GM23338 (cell line): Measurements from ENCODE around the gene TRIOBP. TPM values are rescaled to one million over a fixed set of nuclear protein-coding genes. Genes with fewer than 3 reads are reported as not detected.

Source experiments
- ATAC-seq: fragments of 200-7000 bp; cut with Tn5 transposase; 3 replicates; pipeline ENCODE4 v1.9.1; 2020
- DNase-seq: peaks from one replicate; pipeline ENCODE4 v3.0.0-alpha.2; 2015; ENCODE audit warnings: low spot score
- H2AFZ ChIP-seq: fragments of 200-600 bp; sonication (generic); 2 replicates; pipeline ENCODE4 v1.8.0; 2016; ENCODE audit warnings: antibody characterized with exemption, mild to moderate bottlenecking, moderate library complexity
- H3F3A ChIP-seq: fragments of 200-600 bp; sonication (generic); replicated peaks from 2 replicates; pipeline ENCODE4 v1.8.0; 2017; ENCODE audit warnings: antibody characterized with exemption, mixed run types, low read depth
- H3K27ac ChIP-seq: fragments of 200-600 bp; sonication (generic); 2 replicates; pipeline ENCODE4 v1.6.1; 2016; ENCODE audit warnings: low read depth
- H3K27me3 ChIP-seq: fragments of 200-600 bp; sonication (generic); 2 replicates; pipeline ENCODE4 v1.8.0; 2016; ENCODE audit warnings: mild to moderate bottlenecking, mixed run types, moderate library complexity; ENCODE audit not compliant: insufficient read depth
- H3K36me3 ChIP-seq: fragments of 200-600 bp; sonication (generic); 2 replicates; pipeline ENCODE4 v1.8.0; 2016; ENCODE audit warnings: mild to moderate bottlenecking; ENCODE audit not compliant: insufficient read depth
- H3K4me1 ChIP-seq: fragments of 200-600 bp; sonication (generic); 2 replicates; pipeline ENCODE4 v1.8.0; 2016; ENCODE audit warnings: mild to moderate bottlenecking, moderate library complexity; ENCODE audit not compliant: insufficient read depth
- H3K4me2 ChIP-seq: fragments of 200-600 bp; sonication (generic); 2 replicates; pipeline ENCODE4 v1.7.1; 2017; ENCODE audit warnings: mixed run types
- H3K4me3 ChIP-seq: fragments of 200-600 bp; sonication (generic); 2 replicates; pipeline ENCODE4 v1.6.1; 2016; ENCODE audit warnings: mixed run types
- H3K79me2 ChIP-seq: fragments of 200-600 bp; sonication (generic); replicated peaks from 2 replicates; pipeline ENCODE4 v1.8.0; 2017; ENCODE audit warnings: mild to moderate bottlenecking; ENCODE audit not compliant: insufficient read depth
- H3K9me2 ChIP-seq: fragments of 200-600 bp; sonication (generic); 2 replicates; pipeline ENCODE4 v1.8.0; 2017; ENCODE audit not compliant: insufficient read depth
- H4K20me1 ChIP-seq: fragments of 200-600 bp; sonication (generic); replicated peaks from 2 replicates; pipeline ENCODE4 v1.8.0; 2017; ENCODE audit warnings: mild to moderate bottlenecking; ENCODE audit not compliant: insufficient read depth
- H3K27ac Mint-ChIP-seq: 2 replicates; pipeline ENCODE4 v1.8.0; 2020; ENCODE audit warnings: inconsistent platforms, mild to moderate bottlenecking, moderate library complexity, mixed read lengths
- H3K27me3 Mint-ChIP-seq: 3 replicates; pipeline ENCODE4 v1.8.0; 2022; ENCODE audit warnings: low read depth, mild to moderate bottlenecking, moderate library complexity, mixed read lengths, inconsistent platforms; ENCODE audit not compliant: insufficient read depth, poor library complexity
- H3K36me3 Mint-ChIP-seq: 3 replicates; pipeline ENCODE4 v1.8.0; 2021; ENCODE audit warnings: low read depth, mild to moderate bottlenecking, inconsistent platforms, moderate library complexity, mixed read lengths
- H3K4me1 Mint-ChIP-seq: 3 replicates; pipeline ENCODE4 v1.8.0; 2020; ENCODE audit warnings: mild to moderate bottlenecking, inconsistent platforms, mixed read lengths
- H3K4me3 Mint-ChIP-seq: 3 replicates; pipeline ENCODE4 v1.8.0; 2021; ENCODE audit warnings: moderate library complexity, mild to moderate bottlenecking, inconsistent platforms, mixed read lengths
- H3K9me3 Mint-ChIP-seq: 3 replicates; pipeline ENCODE4 v1.8.0; 2020; ENCODE audit warnings: moderate library complexity, mild to moderate bottlenecking, inconsistent platforms, mixed read lengths
- CREB1 ChIP-seq: fragments of 250-450 bp; sonication (Bioruptor Pico); IDR thresholded peaks from 2 replicates; pipeline ENCODE4 v1.5.0; 2020; ENCODE audit warnings: low read depth, mild to moderate bottlenecking, moderate library complexity
- CTCF ChIP-seq, 2 experiments: fragments of 200-600 bp in 1 of 2; sonication (generic) in 1 of 2; conservative IDR thresholded peaks; 2 replicates each; pipeline versions ENCODE4 v1.5.1 to v1.6.1; 2016 to 2017; ENCODE audit warnings: antibody characterized with exemption in 2 of 2, low read depth in 2 of 2, mild to moderate bottlenecking in 2 of 2, moderate library complexity in 1 of 2
- ETS1 ChIP-seq: IDR thresholded peaks from 2 replicates; pipeline ENCODE4 v1.6.1; 2016; ENCODE audit warnings: antibody characterized with exemption
- EZH2 ChIP-seq: fragments of 200-600 bp; sonication (generic); IDR thresholded peaks from one replicate; pipeline ENCODE4 v1.8.0; 2017; ENCODE audit warnings: antibody characterized with exemption, mild to moderate bottlenecking, low read depth; ENCODE audit not compliant: unreplicated experiment
- EZH2phosphoT487 ChIP-seq: fragments of 200-600 bp; sonication (generic); IDR thresholded peaks from one replicate; pipeline ENCODE4 v1.8.1; 2018; ENCODE audit warnings: antibody characterized with exemption; ENCODE audit not compliant: unreplicated experiment
- JUNB ChIP-seq: IDR thresholded peaks from one replicate; pipeline ENCODE4 v1.6.1; 2016; ENCODE audit warnings: antibody characterized with exemption; ENCODE audit not compliant: unreplicated experiment
- NANOG ChIP-seq: IDR thresholded peaks from 2 replicates; pipeline ENCODE4 v1.6.1; 2016; ENCODE audit warnings: antibody characterized with exemption, borderline replicate concordance
- POLR2AphosphoS5 ChIP-seq: IDR thresholded peaks from 2 replicates; pipeline ENCODE4 v1.6.1; 2016; ENCODE audit warnings: antibody characterized with exemption, low read depth
- REST ChIP-seq: IDR thresholded peaks from one replicate; pipeline ENCODE4 v1.6.1; 2018; ENCODE audit warnings: antibody characterized with exemption; ENCODE audit not compliant: unreplicated experiment
- STAT1 ChIP-seq: IDR thresholded peaks from one replicate; pipeline ENCODE4 v1.6.1; 2016; ENCODE audit warnings: antibody characterized with exemption; ENCODE audit not compliant: unreplicated experiment
- ZNF114 ChIP-seq: fragments of 250-450 bp; sonication (Bioruptor Pico); IDR thresholded peaks from 2 replicates; pipeline ENCODE4 v1.5.0; 2020; ENCODE audit warnings: mild to moderate bottlenecking, moderate library complexity
- ZNF331 ChIP-seq: fragments of 250-450 bp; sonication (Bioruptor Pico); IDR thresholded peaks from 2 replicates; pipeline ENCODE4 v1.5.0; 2020; ENCODE audit warnings: low read depth, mild to moderate bottlenecking, moderate library complexity
- ZNF462 ChIP-seq: fragments of 250-450 bp; sonication (Bioruptor Pico); IDR thresholded peaks from 2 replicates; pipeline ENCODE4 v1.5.0; 2020; ENCODE audit warnings: mild to moderate bottlenecking, moderate library complexity
- polyA plus RNA-seq: library from polyadenylated mRNA; unstranded; fragments of >200 nt; fragmentation: Nextera tagmentation; extraction: Ambion mirVana; gene quantifications from 2 replicates; pipeline ENCODE4 v1.2.1, GENCODE V29; 2016
- total RNA-seq: library from RNA; depleted of rRNA; stranded (reverse); fragments of >200 nt; shearing (Covaris generic); gene quantifications from 2 replicates; pipeline ENCODE4 v1.2.3, GENCODE V29; 2014

Gene TRIOBP
- total and polyA plus RNA-seq, 2 experiments from 2014 or later, result 21.4 to 48.4 TPM

- Histone ChIP-seq H3K4me1 (peaks cover 11% of the 10 kb centered on the region; the same call in 1 of the 2 replicates), H3K9me2 (no peaks in the 10 kb centered on the region), H3K27ac (no peak overlapping the region), H3K79me2 (no peaks in the 10 kb centered on the region), H3F3A (peaks cover 22% of the 10 kb centered on the region; the same call in 1 of the 2 replicates), H4K20me1 (no peaks in the 10 kb centered on the region), H3K4me3 (no peak overlapping the region), H3K36me3 (no peaks in the 10 kb centered on the region), H3K27me3 (no peaks in the 10 kb centered on the region), H3K4me2 (no peak overlapping the region), H2AFZ (no peak overlapping the region)
- Mint-ChIP-seq H3K27ac (no peak overlapping the region), H3K27me3 (peaks cover 15% of the 10 kb centered on the region), H3K36me3 (peaks cover 3% of the 10 kb centered on the region; the same call in 1 of the 3 replicates), H3K4me3 (no peak overlapping the region), H3K9me3 (no peaks in the 10 kb centered on the region), H3K4me1 (peaks cover 18% of the 10 kb centered on the region)
- no peak for ATAC-seq
- no peak for DNase-seq
- TF ChIP-seq ZNF462 (CRISPR knock-in tag), result no peak
- TF ChIP-seq ZNF114 (CRISPR knock-in tag), result no peak
- TF ChIP-seq CREB1 (CRISPR knock-in tag), result no peak
- TF ChIP-seq EZH2, result no peak
- TF ChIP-seq CTCF (conservative IDR thresholded peaks at IDR 0.05; ENCODE audit: low read depth in 2 of 2), result no peak
- no peak for TF ChIP-seq EZH2phosphoT487
- no peak for TF ChIP-seq JUNB
- TF ChIP-seq ETS1, result no peak
- TF ChIP-seq REST, result no peak
- TF ChIP-seq STAT1, result no peak
- no peak for TF ChIP-seq ZNF331
- no peak for TF ChIP-seq POLR2AphosphoS5
- no peak for TF ChIP-seq NANOG
Measured at GRCh38 chr22:37672920-37673455, 23.9 kb upstream of the TRIOBP start.
